HepG2 (cell line): ENCODE results near the gene EEA1. TPM values are rescaled to one million over a fixed set of nuclear protein-coding genes. Genes with fewer than 3 reads are reported as not detected.
A peak's percentile ranks its signal among the peaks of the same experiment; 100 is the strongest.

ENCODE experiments used
- ERF ChIP-seq: IDR thresholded peaks from 2 replicates; pipeline ENCODE4 v1.6.1; 2018; ENCODE audit warnings: missing biosample characterization, missing genetic modification reagents
- FOXP4 ChIP-seq: sonication (generic); formaldehyde crosslinking; IDR thresholded peaks from 2 replicates; pipeline ENCODE4 v1.4.0; 2020; ENCODE audit warnings: missing genetic modification reagents
- HNRNPK ChIP-seq: fragments of 200-400 bp; formaldehyde crosslinking; IDR thresholded peaks from 2 replicates; pipeline ENCODE4 v1.6.1; 2018; ENCODE audit warnings: low read length, low read depth, moderate library complexity, mild to moderate bottlenecking; ENCODE audit not compliant: poor library complexity, severe bottlenecking
- NFAT5 ChIP-seq: sonication (generic); formaldehyde crosslinking; IDR thresholded peaks from 2 replicates; pipeline ENCODE4 v1.4.0; 2020; ENCODE audit warnings: missing genetic modification reagents
- SALL1 ChIP-seq: sonication (generic); formaldehyde crosslinking; IDR thresholded peaks from 2 replicates; pipeline ENCODE4 v1.8.0; 2022; ENCODE audit warnings: mild to moderate bottlenecking, missing genetic modification reagents
- SMC3 ChIP-seq: IDR thresholded peaks from 2 replicates; pipeline ENCODE4 v1.6.1; 2011; ENCODE audit warnings: low read length, improper control_type of control experiment
- TCF12 ChIP-seq, 2 experiments: fragments of 450-650 bp in 1 of 2; sonication (generic) in 1 of 2; formaldehyde crosslinking in 1 of 2; IDR thresholded peaks; 2 replicates each; pipeline versions ENCODE4 v1.6.1 to v1.8.0; 2017 to 2022; ENCODE audit warnings: antibody characterized with exemption in 1 of 2, mild to moderate bottlenecking in 1 of 2, missing genetic modification reagents in 1 of 2, moderate library complexity in 1 of 2
- ZHX2 ChIP-seq, 2 experiments: sonication (generic) in 1 of 2; formaldehyde crosslinking in 1 of 2; IDR thresholded peaks; 2 replicates each; pipeline versions ENCODE4 v1.6.1 to v1.9.0; 2014 to 2022; ENCODE audit warnings: antibody characterized with exemption in 1 of 2, borderline replicate concordance in 1 of 2, inconsistent platforms in 1 of 2, low read depth in 1 of 2, missing genetic modification reagents in 1 of 2
- ZMYM4 ChIP-seq: sonication (generic); formaldehyde crosslinking; IDR thresholded peaks from 2 replicates; pipeline ENCODE4 v1.8.1; 2023; ENCODE audit warnings: mild to moderate bottlenecking, missing genetic modification reagents
- ZNF234 ChIP-seq: sonication (generic); formaldehyde crosslinking; conservative IDR thresholded peaks from 2 replicates; pipeline ENCODE4 v1.5.1; 2020; ENCODE audit warnings: mild to moderate bottlenecking, missing genetic modification reagents
- ZNF333 ChIP-seq: sonication (generic); formaldehyde crosslinking; IDR thresholded peaks from 2 replicates; pipeline ENCODE4 v1.4.0; 2020; ENCODE audit warnings: mild to moderate bottlenecking, missing genetic modification reagents, borderline replicate concordance
- ZSCAN25 ChIP-seq: sonication (generic); formaldehyde crosslinking; IDR thresholded peaks from 2 replicates; pipeline ENCODE4 v1.8.0; 2022; ENCODE audit warnings: mild to moderate bottlenecking, missing genetic modification reagents
- polyA plus RNA-seq, 8 experiments: library from polyadenylated mRNA; depleted of rRNA in 3 of 8; stranded (reverse) in 7 of 8; unstranded in 1 of 8; fragments of >200 nt; fragmentation: Illumina TruSeq in 4 of 8; extraction: Trizol in 4 of 8; gene quantifications; 2 replicates each; pipeline versions ENCODE4 v1.2.1 to v1.2.3, GENCODE V29; 2011 to 2016; ENCODE audit warnings: low read depth in 4 of 8, missing spikeins in 1 of 8, mixed read lengths in 1 of 8; ENCODE audit not compliant: insufficient read depth in 1 of 8
- total RNA-seq, 5 experiments: library from RNA; depleted of rRNA; stranded (reverse); fragments of >200 nt; fragmentation: Illumina TruSeq; extraction: Trizol; gene quantifications; 2 replicates each; pipeline ENCODE4 v1.2.3, GENCODE V29; 2016; ENCODE audit warnings: low read depth in 1 of 5

Gene EEA1
- total and polyA plus RNA-seq, 2 of the 13 experiments (the other 11 are each of a cell fraction or from before 2014, with no cell fraction given) = 5.0 to 19.3 TPM

- TF ChIP-seq NFAT5 = no peak
- TF ChIP-seq SALL1 (CRISPR knock-in tag) = no peak
- TF ChIP-seq ZNF333 (CRISPR knock-in tag) = no peak
- 0 out of 2 replicates have a peak, but pooled peaks have one; percentile 35 for TF ChIP-seq FOXP4 (CRISPR knock-in tag)
- no peak for TF ChIP-seq TCF12 (IDR thresholded peaks at IDR 0.05)
- TF ChIP-seq TCF12 (CRISPR knock-in tag; IDR thresholded peaks at IDR 0.05) = no peak
- no peak for TF ChIP-seq ZHX2 (IDR thresholded peaks at IDR 0.05; ENCODE audit: low read depth)
- no peak for TF ChIP-seq ZHX2 (CRISPR knock-in tag; IDR thresholded peaks at IDR 0.05; ENCODE audit: borderline replicate concordance)
- peak; percentile 91 for TF ChIP-seq ZSCAN25 (CRISPR knock-in tag)
- 0 out of 2 replicates have a peak, but pooled peaks have one; percentile 15 for TF ChIP-seq ERF (CRISPR knock-in tag)
- TF ChIP-seq ZMYM4 (CRISPR knock-in tag) = 0 out of 2 replicates have a peak, but pooled peaks have one; percentile 19
- no peak for TF ChIP-seq HNRNPK
- no peak for TF ChIP-seq SMC3
- TF ChIP-seq ZNF234 (CRISPR knock-in tag) = no peak
Measured at GRCh38 chr12:92949466-92949865, 20.4 kb upstream of the EEA1 start (continued).
